Activated naive CD4-positive, alpha-beta T cell treated with anti-CD3 and anti-CD28 coated beads, Interleukin-2, amount 50 U/mL, for 72 hours (primary cell): ENCODE measurements around the gene TEX2. TPM values are rescaled to one million over a fixed set of nuclear protein-coding genes. Genes with fewer than 3 reads are reported as not detected.
"Not testable (repeated sequence)": the region's sequence is repeated elsewhere in the genome, so short reads cannot be mapped to it uniquely, and the experiment has no call there.

ENCODE experiments used
- ATAC-seq, 2 donors: fragments of 150-1000 bp; cut with Tn5 transposase; 2 replicates each; pipeline ENCODE4 v1.10.0; 2021; ENCODE audit warnings: mild to moderate bottlenecking in 2 of 2, moderate library complexity in 2 of 2
- DNase-seq, 2 donors: peaks; one replicate each; pipeline ENCODE4 v3.0.0; 2021 to 2022; ENCODE audit warnings: low spot score in 2 of 2
- H3K27ac Mint-ChIP-seq, 2 donors: one replicate each; pipeline ENCODE4 v1.8.0; 2022; ENCODE audit warnings: mild to moderate bottlenecking in 2 of 2, mixed read lengths in 2 of 2
- H3K36me3 Mint-ChIP-seq, 2 donors: one replicate each; pipeline ENCODE4 v1.8.0; 2022; ENCODE audit warnings: mixed read lengths in 2 of 2
- H3K9me3 Mint-ChIP-seq, 2 donors: one replicate each; pipeline ENCODE4 v1.8.0; 2022; ENCODE audit warnings: mixed read lengths in 2 of 2
- total RNA-seq, 2 donors: library from RNA; stranded (reverse); gene quantifications; one replicate each; pipeline ENCODE4 v1.2.3, GENCODE V29; 2022

TEX2 gene
- total RNA-seq, 2 donors from 2014 or later = 12.1 to 14.7 TPM

DNA sequence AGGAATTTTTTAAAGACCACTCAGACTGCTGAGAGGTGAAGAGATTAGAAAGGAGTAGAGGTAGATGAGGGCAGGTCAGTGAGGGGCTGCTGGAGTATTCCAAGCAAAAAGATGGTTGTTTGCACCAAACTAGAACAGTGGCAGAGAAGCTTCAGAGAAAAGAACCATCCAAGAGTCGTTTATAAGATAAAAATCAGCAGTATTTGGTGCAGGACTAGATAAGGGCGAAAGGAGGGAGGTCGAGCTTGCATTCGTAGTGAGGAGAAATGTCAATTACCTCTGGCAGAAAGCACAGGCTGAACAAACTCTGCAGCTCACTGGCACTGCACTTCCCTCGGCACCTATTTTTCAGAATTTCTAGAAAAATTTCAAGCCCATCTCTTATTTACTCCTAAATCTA is 9.6 kb downstream of the TEX2 start:
- DNase-seq = no peak
- Mint-ChIP-seq H3K36me3 (no peaks in the 10 kb centered on the region), H3K9me3 (no peaks in the 10 kb centered on the region), H3K27ac (no peak overlapping the region)
- no peak for ATAC-seq

DNA sequence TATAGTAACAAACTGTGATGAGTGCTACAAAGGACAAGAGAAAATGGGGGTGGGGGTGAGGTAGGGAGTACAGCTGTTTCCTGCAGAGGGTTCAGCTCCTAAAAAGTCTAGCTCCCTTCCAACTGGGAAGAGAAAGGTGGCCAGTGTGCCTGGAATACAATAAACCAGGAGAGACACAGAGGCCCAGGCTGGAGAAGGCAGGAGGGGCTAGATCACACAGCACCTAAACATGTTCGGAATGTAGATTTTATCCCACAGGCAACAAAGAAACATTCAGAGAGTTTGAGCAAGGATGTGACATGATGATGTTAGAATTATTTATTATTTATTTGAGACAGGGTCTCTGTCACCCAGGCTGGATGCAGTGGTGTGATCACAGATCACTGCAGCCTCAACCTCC is 10.2 kb downstream of the TEX2 start:
- ATAC-seq (no peak), DNase-seq (no peak)
- Mint-ChIP-seq H3K36me3 (no peaks in the 10 kb centered on the region), H3K27ac (no peak overlapping the region), H3K9me3 (no peaks in the 10 kb centered on the region)

- DNase-seq (no peak), ATAC-seq (no peak)
- Mint-ChIP-seq H3K27ac (no peak overlapping the region), H3K9me3 (no peaks in the 10 kb centered on the region), H3K36me3 (no peaks in the 10 kb centered on the region)
Measured at GRCh38 chr17:64250233-64250835, 12.7 kb downstream of the TEX2 start.

GRCh38 chr17:64247836-64248235 is 15.2 kb downstream of the TEX2 start:
- ATAC-seq (no peak), DNase-seq (no peak)
- Mint-ChIP-seq H3K27ac (no peak overlapping the region), H3K36me3 (no peaks in the 10 kb centered on the region), H3K9me3 (no peaks in the 10 kb centered on the region)

GRCh38 chr17:64245218-64246145 is 17.6 kb downstream of the TEX2 start:
- DNase-seq = no peak
- no peaks in the 10 kb centered on the region for H3K36me3 Mint-ChIP-seq
- no peak overlapping the region for H3K27ac Mint-ChIP-seq
- ATAC-seq = no peak
- no peaks in the 10 kb centered on the region for H3K9me3 Mint-ChIP-seq

DNA sequence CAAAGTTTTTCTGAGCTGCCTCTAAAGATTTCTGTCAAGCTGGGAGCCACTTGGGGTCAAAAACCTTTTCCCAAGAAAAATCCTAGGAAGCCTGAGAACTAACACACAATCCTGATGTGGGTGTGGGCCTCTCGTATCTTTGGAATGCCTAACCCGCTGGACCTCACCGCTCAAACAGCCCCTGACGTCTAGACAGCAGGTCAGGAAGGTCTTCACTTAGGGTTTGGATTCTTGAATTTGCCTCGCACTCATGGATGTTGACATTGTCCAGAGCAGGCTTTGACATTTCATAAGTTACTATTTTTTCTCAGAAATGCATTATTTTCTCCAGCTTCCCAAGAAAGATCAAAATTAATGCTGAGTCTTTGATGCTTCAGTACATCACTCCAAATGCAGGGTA is 18.9 kb downstream of the TEX2 start:
- DNase-seq = no peak
- no peaks in the 10 kb centered on the region for H3K9me3 Mint-ChIP-seq
- ATAC-seq = no peak
- H3K27ac Mint-ChIP-seq = no peak overlapping the region
- no peaks in the 10 kb centered on the region for H3K36me3 Mint-ChIP-seq

DNA sequence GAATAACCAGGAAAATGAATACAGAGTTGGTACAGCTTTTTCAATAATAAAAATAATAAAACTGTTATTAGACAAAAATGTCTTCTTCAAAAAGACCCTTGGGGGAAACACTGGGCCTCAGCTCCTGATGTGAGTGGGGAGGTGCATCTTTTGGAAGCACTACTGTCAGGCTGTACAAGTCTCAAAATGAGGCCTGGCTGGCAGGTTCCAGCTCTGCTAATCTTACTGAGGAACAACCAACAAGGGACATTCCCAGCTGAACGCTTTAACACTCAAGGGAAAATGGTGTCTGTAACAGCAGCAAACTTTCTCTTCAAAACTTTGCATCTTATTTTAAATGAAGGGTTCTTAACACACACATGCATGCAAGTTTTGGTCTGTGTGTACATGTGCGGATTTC is 19.7 kb downstream of the TEX2 start:
- no peak overlapping the region for H3K27ac Mint-ChIP-seq
- ATAC-seq (no peak), DNase-seq (no peak)
- no peaks in the 10 kb centered on the region for H3K36me3 Mint-ChIP-seq
- H3K9me3 Mint-ChIP-seq = no peaks in the 10 kb centered on the region

GRCh38 chr17:64242633-64243032 is 20.4 kb downstream of the TEX2 start:
- no peak for DNase-seq
- no peak overlapping the region for H3K27ac Mint-ChIP-seq

DNA sequence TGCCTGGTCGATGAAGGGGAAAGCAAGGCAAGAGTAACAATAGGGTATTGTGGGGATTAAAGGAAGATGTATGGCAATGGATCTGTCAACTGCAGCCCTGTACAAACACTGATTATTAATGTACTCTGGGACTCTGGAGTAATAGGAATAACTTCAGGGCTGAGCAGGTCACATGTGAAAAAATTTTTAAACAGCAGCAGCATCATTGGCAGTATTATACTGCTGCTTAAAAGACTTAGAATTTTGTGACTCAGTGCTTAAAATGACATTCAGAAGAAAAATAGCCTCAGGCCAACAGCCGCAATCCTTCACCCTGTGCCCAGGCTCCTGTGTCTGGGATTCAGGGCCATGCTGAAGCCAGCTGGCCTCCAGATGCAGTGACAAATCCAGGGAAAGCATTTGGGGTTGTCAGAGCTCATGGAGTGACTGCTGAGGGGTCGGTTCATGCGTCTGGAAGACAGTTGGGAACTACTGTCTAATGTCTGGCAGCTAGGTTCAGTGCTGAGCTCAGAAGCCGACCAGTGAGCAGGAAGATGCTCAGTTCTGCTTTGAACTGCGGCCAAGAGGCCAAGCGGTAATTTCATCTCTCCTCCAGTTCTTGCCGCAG is 22.2 kb downstream of the TEX2 start:
- ATAC-seq (no peak), DNase-seq (no peak)
- Mint-ChIP-seq H3K9me3 (no peaks in the 10 kb centered on the region), H3K27ac (no peak overlapping the region), H3K36me3 (peaks cover 0 to 5% of the 10 kb centered on the region in 2 donors)

More at GRCh38 chr17:64242633-64243032, 20.4 kb downstream of the TEX2 start:
- H3K9me3 Mint-ChIP-seq = no peaks in the 10 kb centered on the region
- no peak for ATAC-seq
- no peaks in the 10 kb centered on the region for H3K36me3 Mint-ChIP-seq

DNA sequence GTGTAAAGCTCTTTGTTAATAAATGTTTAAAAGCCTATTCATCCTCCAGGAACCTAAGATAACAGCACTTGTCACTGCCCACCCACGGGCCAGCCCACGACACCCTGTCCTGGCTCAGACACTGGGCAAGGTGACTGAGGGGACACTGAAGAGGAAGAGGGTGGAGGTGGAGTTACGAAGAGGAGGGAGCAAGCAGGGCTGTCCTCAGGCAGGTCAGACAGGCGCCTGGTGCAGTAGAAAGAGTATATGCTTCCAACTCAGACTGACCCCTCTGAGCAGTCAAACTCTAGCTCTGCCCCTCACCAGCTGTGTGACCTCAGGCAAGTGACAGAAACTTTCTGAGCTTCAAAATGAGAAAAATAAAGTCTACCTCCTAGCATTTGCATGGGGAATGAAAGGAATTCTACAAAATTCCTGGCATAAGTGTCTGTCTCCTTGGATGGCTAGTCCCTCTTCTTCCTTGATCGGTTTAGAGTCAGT is 22.8 kb downstream of the TEX2 start:
- H3K9me3 Mint-ChIP-seq = no peaks in the 10 kb centered on the region
- DNase-seq = no peak
- no peak overlapping the region for H3K27ac Mint-ChIP-seq
- peaks cover 0 to 5% of the 10 kb centered on the region in 2 donors for H3K36me3 Mint-ChIP-seq
- ATAC-seq = no peak

DNA sequence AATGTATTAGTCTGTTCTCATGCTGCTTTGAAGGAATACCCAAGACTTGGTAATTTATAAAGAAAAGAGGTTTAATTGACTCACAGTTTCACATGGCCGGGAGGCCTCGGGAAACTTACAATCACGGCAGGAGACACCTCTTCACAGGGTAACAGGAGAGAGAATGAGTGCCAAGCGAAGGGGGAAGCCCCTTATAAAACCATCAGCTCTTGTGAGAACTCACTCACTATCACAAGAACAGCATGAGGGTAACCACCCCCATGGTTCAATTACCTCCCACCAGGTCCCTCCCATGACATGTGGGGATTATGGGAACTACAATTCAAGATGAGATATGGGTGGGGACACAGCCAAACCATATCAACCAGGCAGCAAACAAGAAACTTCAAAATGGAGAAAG is 24.6 kb downstream of the TEX2 start:
- DNase-seq (peak in 1 of 2 donors; percentile 67), ATAC-seq (peak; percentile 66 to 97)
- not testable (repeated sequence) for H3K9me3 Mint-ChIP-seq, H3K36me3 Mint-ChIP-seq
- peak overlapping the region in 1 of 2 donors; percentile 58 for H3K27ac Mint-ChIP-seq

DNA sequence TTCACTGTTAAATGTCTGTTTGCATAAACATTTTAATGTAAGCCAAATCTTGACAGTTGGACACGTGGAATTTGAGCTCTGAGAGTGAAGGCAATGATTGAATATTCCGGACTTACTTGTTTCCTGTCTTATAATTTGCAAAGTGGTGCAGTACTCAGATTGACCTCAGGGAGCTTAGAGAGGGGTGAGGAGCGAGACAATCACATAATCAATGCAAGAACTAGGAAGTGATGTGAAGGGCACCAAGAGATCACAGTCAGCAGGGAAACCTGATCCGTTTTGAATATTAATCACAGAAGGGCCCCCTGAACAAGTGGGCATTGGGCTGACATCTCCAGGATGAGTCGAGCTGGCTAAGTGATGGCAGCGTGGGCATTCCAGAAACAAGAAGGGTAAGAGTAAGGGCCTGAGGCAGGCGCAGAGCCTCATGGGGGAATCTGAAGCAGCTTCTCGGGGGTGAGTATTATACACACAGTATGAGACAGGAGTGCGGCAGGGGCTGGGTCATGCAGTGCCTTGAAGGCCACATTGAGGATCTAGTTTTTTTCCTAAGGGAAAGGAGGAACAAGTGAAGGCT is 26.1 kb downstream of the TEX2 start:
- DNase-seq = no peak
- Mint-ChIP-seq H3K36me3 (peaks cover 0 to 5% of the 10 kb centered on the region in 2 donors), H3K27ac (no peak overlapping the region), H3K9me3 (no peaks in the 10 kb centered on the region)
- no peak for ATAC-seq

- Mint-ChIP-seq H3K9me3 (no peaks in the 10 kb centered on the region), H3K36me3 (peaks cover 0 to 5% of the 10 kb centered on the region in 2 donors), H3K27ac (no peak overlapping the region)
- ATAC-seq = no peak
- no peak for DNase-seq
Measured at GRCh38 chr17:64234961-64235360, 28.1 kb downstream of the TEX2 start.

- peaks cover 0 to 5% of the 10 kb centered on the region in 2 donors for H3K36me3 Mint-ChIP-seq
- no peak overlapping the region for H3K27ac Mint-ChIP-seq
- DNase-seq (no peak), ATAC-seq (no peak)
- H3K9me3 Mint-ChIP-seq = no peaks in the 10 kb centered on the region
Measured at GRCh38 chr17:64232466-64233262, 30.4 kb downstream of the TEX2 start.

GRCh38 chr17:64231567-64232141 is 31.4 kb downstream of the TEX2 start:
- DNase-seq (no peak), ATAC-seq (no peak)
- H3K27ac Mint-ChIP-seq = no peak overlapping the region
- H3K9me3 Mint-ChIP-seq = no peaks in the 10 kb centered on the region
- no peaks in the 10 kb centered on the region for H3K36me3 Mint-ChIP-seq

DNA sequence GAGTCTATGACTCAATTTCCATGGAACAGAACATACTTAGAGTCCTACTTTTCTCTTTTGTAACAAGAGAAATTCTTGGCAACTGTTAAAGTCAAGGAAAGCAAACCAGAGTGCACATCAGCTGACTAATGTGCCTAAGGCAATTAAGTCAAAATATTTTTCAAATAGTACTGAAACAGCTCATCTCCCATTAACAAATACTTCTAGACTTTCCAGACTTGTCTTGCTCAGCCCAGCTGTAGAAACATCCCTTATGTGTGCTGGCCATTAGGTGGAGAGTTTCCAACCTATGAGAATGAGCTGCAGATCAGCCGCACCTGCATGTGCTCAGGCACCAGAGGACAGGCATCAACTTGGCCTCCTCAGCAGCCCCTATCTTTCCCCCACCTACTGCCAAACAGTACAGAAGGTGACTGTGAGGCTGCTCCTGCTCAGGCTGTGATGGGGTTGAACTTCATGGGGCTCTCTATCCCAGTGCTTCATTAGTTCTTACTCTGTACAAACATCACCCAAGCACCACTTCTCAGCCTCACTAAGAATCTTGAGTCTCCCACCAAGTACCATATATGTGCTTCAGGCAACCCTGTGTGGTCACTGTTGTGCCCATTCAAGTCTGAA is 32.2 kb downstream of the TEX2 start:
- Mint-ChIP-seq H3K9me3 (no peaks in the 10 kb centered on the region), H3K36me3 (no peaks in the 10 kb centered on the region), H3K27ac (no peak overlapping the region)
- ATAC-seq (no peak), DNase-seq (no peak)
